ENCODE data around the gene TBC1D3B. TPM values are rescaled to one million over a fixed set of nuclear protein-coding genes. Genes with fewer than 3 reads are reported as not detected.

Gene TBC1D3B
- total RNA-seq, 1 experiment from 2014 or later: 5.1 TPM

GRCh38 chr17:36198831-36199465, 22.5 kb upstream of the TBC1D3B start:
- no peaks in the 10 kb centered on the region for H3K4me1 ChIP-seq (ENCODE audit: insufficient read depth, low read length, poor library complexity, severe bottlenecking)
- no peak for DNase-seq (ENCODE audit: low spot score)
- CTCF ChIA-PET: no interaction called here
- POLR2A ChIA-PET (ENCODE audit: low non-redundant PET): no interaction called here
- no peak overlapping the region for H3K4me3 ChIP-seq (ENCODE audit: low read depth, low read length, poor library complexity, severe bottlenecking)
- H3K9me3 ChIP-seq (ENCODE audit: low read depth, low read length, poor library complexity, severe bottlenecking): no peaks in the 10 kb centered on the region
- no peaks in the 10 kb centered on the region for H3K36me3 ChIP-seq (ENCODE audit: insufficient read depth, low read length, poor library complexity, severe bottlenecking)
- no peaks in the 10 kb centered on the region for H3K27me3 ChIP-seq (replicated peaks; ENCODE audit: insufficient read depth, low read depth, low read length, poor library complexity)
- intact Hi-C loops (cut with micrococcal nuclease; ENCODE audit: unreplicated experiment): no loop called here
- H3K27ac ChIP-seq (ENCODE audit: low read depth, low read length, poor library complexity, severe bottlenecking): no peak overlapping the region
- BruUV-seq (replicated peaks): no TSS peak
- TF ChIP-seq EZH2 (IDR thresholded peaks at IDR 0.05; ENCODE audit: borderline replicate concordance, low read depth, low read length, poor library complexity, severe bottlenecking): no peak
- TF ChIP-seq CTCF (conservative IDR thresholded peaks at IDR 0.05; ENCODE audit: low read depth, low read length): no peak

- H3K27me3 ChIP-seq (replicated peaks; ENCODE audit: insufficient read depth, low read depth, low read length, poor library complexity): no peaks in the 10 kb centered on the region
- ChIA-PET CTCF (no interaction called here), POLR2A (ENCODE audit: low non-redundant PET) (no interaction called here)
- no peaks in the 10 kb centered on the region for H3K9me3 ChIP-seq (ENCODE audit: low read depth, low read length, poor library complexity, severe bottlenecking)
- no peak for TF ChIP-seq CTCF (conservative IDR thresholded peaks at IDR 0.05; ENCODE audit: low read depth, low read length)
- no peak for TF ChIP-seq EZH2 (IDR thresholded peaks at IDR 0.05; ENCODE audit: borderline replicate concordance, low read depth, low read length, poor library complexity, severe bottlenecking)
- DNase-seq (ENCODE audit: low spot score): no peak
- no peaks in the 10 kb centered on the region for H3K4me1 ChIP-seq (ENCODE audit: insufficient read depth, low read length, poor library complexity, severe bottlenecking)
- H3K36me3 ChIP-seq (ENCODE audit: insufficient read depth, low read length, poor library complexity, severe bottlenecking): no peaks in the 10 kb centered on the region
- intact Hi-C loops (cut with micrococcal nuclease; ENCODE audit: unreplicated experiment): no loop called here
- H3K27ac ChIP-seq (ENCODE audit: low read depth, low read length, poor library complexity, severe bottlenecking): no peak overlapping the region
- H3K4me3 ChIP-seq (ENCODE audit: low read depth, low read length, poor library complexity, severe bottlenecking): no peak overlapping the region
- BruUV-seq (replicated peaks): no TSS peak
Observed at GRCh38 chr17:36197387-36197703, 20.9 kb upstream of the TBC1D3B start.

- no peaks in the 10 kb centered on the region for H3K9me3 ChIP-seq (ENCODE audit: low read depth, low read length, poor library complexity, severe bottlenecking)
- H3K4me3 ChIP-seq (ENCODE audit: low read depth, low read length, poor library complexity, severe bottlenecking): no peak overlapping the region
- intact Hi-C loops (cut with micrococcal nuclease; ENCODE audit: unreplicated experiment): no loop called here
- ChIA-PET CTCF (no interaction called here), POLR2A (ENCODE audit: low non-redundant PET) (no interaction called here)
- no peak for TF ChIP-seq CTCF (conservative IDR thresholded peaks at IDR 0.05; ENCODE audit: low read depth, low read length)
- TF ChIP-seq EZH2 (IDR thresholded peaks at IDR 0.05; ENCODE audit: borderline replicate concordance, low read depth, low read length, poor library complexity, severe bottlenecking): no peak
- no peak overlapping the region for H3K27ac ChIP-seq (ENCODE audit: low read depth, low read length, poor library complexity, severe bottlenecking)
- H3K36me3 ChIP-seq (ENCODE audit: insufficient read depth, low read length, poor library complexity, severe bottlenecking): no peaks in the 10 kb centered on the region
- no TSS peak for BruUV-seq (replicated peaks)
- no peaks in the 10 kb centered on the region for H3K4me1 ChIP-seq (ENCODE audit: insufficient read depth, low read length, poor library complexity, severe bottlenecking)
- no peak for DNase-seq (ENCODE audit: low spot score)
- no peaks in the 10 kb centered on the region for H3K27me3 ChIP-seq (replicated peaks; ENCODE audit: insufficient read depth, low read depth, low read length, poor library complexity)
Observed at GRCh38 chr17:36196131-36196486, 19.7 kb upstream of the TBC1D3B start.
